Measurements from ENCODE around the gene ADAT3. TPM values are rescaled to one million over a fixed set of nuclear protein-coding genes. Genes with fewer than 3 reads are reported as not detected.

ADAT3 gene
- total RNA-seq, 1 donor from 2014 or later = 9.1 TPM

- peaks cover 3% of the 10 kb centered on the region for H3K4me1 Mint-ChIP-seq (ENCODE audit: low read depth)
- no peaks in the 10 kb centered on the region for H3K9me3 Mint-ChIP-seq
- no peak for DNase-seq (ENCODE audit: low spot score)
- no peaks in the 10 kb centered on the region for H3K27me3 Mint-ChIP-seq (ENCODE audit: low read depth)
- H3K4me3 Mint-ChIP-seq (ENCODE audit: low read depth) = no peak overlapping the region
- no peak overlapping the region for H3K27ac Mint-ChIP-seq
- intact Hi-C loops (cut with micrococcal nuclease) = no loop called here
- H3K36me3 Mint-ChIP-seq (ENCODE audit: low read depth) = peaks cover 5% of the 10 kb centered on the region
These were observed 9.7 kb downstream of the ADAT3 start for GRCh38 chr19:1914826-1915341.

- Mint-ChIP-seq H3K4me3 (ENCODE audit: low read depth) (no peak overlapping the region), H3K27me3 (ENCODE audit: low read depth) (no peaks in the 10 kb centered on the region), H3K36me3 (ENCODE audit: low read depth) (peaks cover 11% of the 10 kb centered on the region), H3K4me1 (ENCODE audit: low read depth) (peaks cover 7% of the 10 kb centered on the region), H3K27ac (no peak overlapping the region), H3K9me3 (no peaks in the 10 kb centered on the region)
- no peak for DNase-seq (ENCODE audit: low spot score)
- intact Hi-C loops (cut with micrococcal nuclease) = no loop called here
These were observed 11.9 kb downstream of the ADAT3 start for GRCh38 chr19:1917146-1917545.

- DNase-seq (ENCODE audit: low spot score) = no peak
- Mint-ChIP-seq H3K9me3 (no peaks in the 10 kb centered on the region), H3K27ac (no peak overlapping the region), H3K4me1 (ENCODE audit: low read depth) (peaks cover 8% of the 10 kb centered on the region), H3K36me3 (ENCODE audit: low read depth) (peaks cover 11% of the 10 kb centered on the region), H3K27me3 (ENCODE audit: low read depth) (no peaks in the 10 kb centered on the region), H3K4me3 (ENCODE audit: low read depth) (no peak overlapping the region)
- intact Hi-C loops (cut with micrococcal nuclease) = no loop called here
These were observed 12.7 kb downstream of the ADAT3 start for GRCh38 chr19:1917926-1918325.

GRCh38 chr19:1918975-1919374, 13.8 kb downstream of the ADAT3 start:
- H3K27ac Mint-ChIP-seq = no peak overlapping the region
- no peaks in the 10 kb centered on the region for H3K9me3 Mint-ChIP-seq
- H3K4me1 Mint-ChIP-seq (ENCODE audit: low read depth) = peaks cover 12% of the 10 kb centered on the region
- H3K27me3 Mint-ChIP-seq (ENCODE audit: low read depth) = no peaks in the 10 kb centered on the region
- intact Hi-C loops (cut with micrococcal nuclease) = no loop called here
- peaks cover 10% of the 10 kb centered on the region for H3K36me3 Mint-ChIP-seq (ENCODE audit: low read depth)
- DNase-seq (ENCODE audit: low spot score) = no peak
- no peak overlapping the region for H3K4me3 Mint-ChIP-seq (ENCODE audit: low read depth)

- peaks cover 12% of the 10 kb centered on the region for H3K4me1 Mint-ChIP-seq (ENCODE audit: low read depth)
- no peaks in the 10 kb centered on the region for H3K27me3 Mint-ChIP-seq (ENCODE audit: low read depth)
- DNase-seq (ENCODE audit: low spot score) = no peak
- H3K4me3 Mint-ChIP-seq (ENCODE audit: low read depth) = no peak overlapping the region
- H3K9me3 Mint-ChIP-seq = no peaks in the 10 kb centered on the region
- peaks cover 13% of the 10 kb centered on the region for H3K36me3 Mint-ChIP-seq (ENCODE audit: low read depth)
- intact Hi-C loops (cut with micrococcal nuclease) = no loop called here
- H3K27ac Mint-ChIP-seq = no peak overlapping the region
These were observed 15.4 kb downstream of the ADAT3 start for GRCh38 chr19:1920644-1921043.

GRCh38 chr19:1921326-1921725, 16.1 kb downstream of the ADAT3 start:
- Mint-ChIP-seq H3K9me3 (no peaks in the 10 kb centered on the region), H3K4me1 (ENCODE audit: low read depth) (peaks cover 12% of the 10 kb centered on the region), H3K27ac (no peak overlapping the region), H3K27me3 (ENCODE audit: low read depth) (no peaks in the 10 kb centered on the region), H3K4me3 (ENCODE audit: low read depth) (no peak overlapping the region), H3K36me3 (ENCODE audit: low read depth) (peaks cover 13% of the 10 kb centered on the region)
- intact Hi-C loops (cut with micrococcal nuclease) = no loop called here
- no peak for DNase-seq (ENCODE audit: low spot score)

- H3K9me3 Mint-ChIP-seq = no peaks in the 10 kb centered on the region
- H3K4me1 Mint-ChIP-seq (ENCODE audit: low read depth) = peaks cover 12% of the 10 kb centered on the region
- peaks cover 13% of the 10 kb centered on the region for H3K36me3 Mint-ChIP-seq (ENCODE audit: low read depth)
- no peaks in the 10 kb centered on the region for H3K27me3 Mint-ChIP-seq (ENCODE audit: low read depth)
- H3K27ac Mint-ChIP-seq = no peak overlapping the region
- intact Hi-C loops (cut with micrococcal nuclease) = no loop called here
- no peak for DNase-seq (ENCODE audit: low spot score)
- no peak overlapping the region for H3K4me3 Mint-ChIP-seq (ENCODE audit: low read depth)
These were observed 16.6 kb downstream of the ADAT3 start for GRCh38 chr19:1921825-1922224.

- peak overlapping the region; percentile 12 for H3K27ac Mint-ChIP-seq
- DNase-seq (ENCODE audit: low spot score) = no peak
- H3K36me3 Mint-ChIP-seq (ENCODE audit: low read depth) = peaks cover 16% of the 10 kb centered on the region
- peaks cover 15% of the 10 kb centered on the region for H3K4me1 Mint-ChIP-seq (ENCODE audit: low read depth)
- intact Hi-C loops (cut with micrococcal nuclease) = no loop called here
- H3K27me3 Mint-ChIP-seq (ENCODE audit: low read depth) = no peaks in the 10 kb centered on the region
- H3K9me3 Mint-ChIP-seq = no peaks in the 10 kb centered on the region
- no peak overlapping the region for H3K4me3 Mint-ChIP-seq (ENCODE audit: low read depth)
These were observed 17.6 kb downstream of the ADAT3 start for GRCh38 chr19:1922803-1923202.

- Mint-ChIP-seq H3K9me3 (no peaks in the 10 kb centered on the region), H3K27me3 (ENCODE audit: low read depth) (no peaks in the 10 kb centered on the region), H3K36me3 (ENCODE audit: low read depth) (peaks cover 19% of the 10 kb centered on the region), H3K4me3 (ENCODE audit: low read depth) (no peak overlapping the region), H3K27ac (peak overlapping the region; percentile 33), H3K4me1 (ENCODE audit: low read depth) (peaks cover 18% of the 10 kb centered on the region)
- peak; percentile 43 for DNase-seq (ENCODE audit: low spot score)
- intact Hi-C loops (cut with micrococcal nuclease) = no loop called here
These were observed 18.1 kb downstream of the ADAT3 start for GRCh38 chr19:1923319-1923718.

- Mint-ChIP-seq H3K4me1 (ENCODE audit: low read depth) (peaks cover 19% of the 10 kb centered on the region), H3K27me3 (ENCODE audit: low read depth) (no peaks in the 10 kb centered on the region), H3K9me3 (no peaks in the 10 kb centered on the region), H3K36me3 (ENCODE audit: low read depth) (peaks cover 19% of the 10 kb centered on the region), H3K27ac (no peak overlapping the region), H3K4me3 (ENCODE audit: low read depth) (no peak overlapping the region)
- intact Hi-C loops (cut with micrococcal nuclease) = no loop called here
- no peak for DNase-seq (ENCODE audit: low spot score)
These were observed 19.2 kb downstream of the ADAT3 start for GRCh38 chr19:1924320-1924961.

- H3K27me3 Mint-ChIP-seq (ENCODE audit: low read depth) = no peaks in the 10 kb centered on the region
- H3K36me3 Mint-ChIP-seq (ENCODE audit: low read depth) = peaks cover 19% of the 10 kb centered on the region
- H3K9me3 Mint-ChIP-seq = no peaks in the 10 kb centered on the region
- no peak overlapping the region for H3K27ac Mint-ChIP-seq
- intact Hi-C loops (cut with micrococcal nuclease) = no loop called here
- peaks cover 20% of the 10 kb centered on the region for H3K4me1 Mint-ChIP-seq (ENCODE audit: low read depth)
- no peak for DNase-seq (ENCODE audit: low spot score)
- no peak overlapping the region for H3K4me3 Mint-ChIP-seq (ENCODE audit: low read depth)
These were observed 20.3 kb downstream of the ADAT3 start for GRCh38 chr19:1925544-1925943.

GRCh38 chr19:1929021-1929742, 24.0 kb downstream of the ADAT3 start:
- H3K27ac Mint-ChIP-seq = no peak overlapping the region
- H3K36me3 Mint-ChIP-seq (ENCODE audit: low read depth) = peaks cover 22% of the 10 kb centered on the region
- intact Hi-C loops (cut with micrococcal nuclease) = loop anchor here (1.0 kb wide), 1 partner anchor 24 kb away; the partner anchor contains the start of genes ADAT3 and SCAMP4
- H3K4me1 Mint-ChIP-seq (ENCODE audit: low read depth) = peaks cover 10% of the 10 kb centered on the region
- DNase-seq (ENCODE audit: low spot score) = peak; percentile 71
- no peaks in the 10 kb centered on the region for H3K27me3 Mint-ChIP-seq (ENCODE audit: low read depth)
- peaks cover 9% of the 10 kb centered on the region for H3K9me3 Mint-ChIP-seq
- peak overlapping the region; percentile 75 for H3K4me3 Mint-ChIP-seq (ENCODE audit: low read depth)

GRCh38 chr19:1931445-1931844, 26.2 kb downstream of the ADAT3 start:
- peaks cover 9% of the 10 kb centered on the region for H3K9me3 Mint-ChIP-seq
- H3K4me1 Mint-ChIP-seq (ENCODE audit: low read depth) = peaks cover 13% of the 10 kb centered on the region
- no peak overlapping the region for H3K4me3 Mint-ChIP-seq (ENCODE audit: low read depth)
- no peak overlapping the region for H3K27ac Mint-ChIP-seq
- no peaks in the 10 kb centered on the region for H3K27me3 Mint-ChIP-seq (ENCODE audit: low read depth)
- H3K36me3 Mint-ChIP-seq (ENCODE audit: low read depth) = peaks cover 29% of the 10 kb centered on the region
- intact Hi-C loops (cut with micrococcal nuclease) = no loop called here
- DNase-seq (ENCODE audit: low spot score) = no peak
